ENCODE data around the gene FJX1.

GRCh38 chr11:35594680-35595079 lies 23.6 kb upstream of the FJX1 start:
- TF ChIP-seq CTCF (IDR thresholded peaks at IDR 0.05) (no peak), FOXJ3 (CRISPR knock-in tag; IDR thresholded peaks at IDR 0.05; ENCODE audit: borderline replicate concordance) (no peak), CREM (CRISPR knock-in tag; IDR thresholded peaks at IDR 0.05) (no peak), RELA (CRISPR knock-in tag; IDR thresholded peaks at IDR 0.05; ENCODE audit: borderline replicate concordance) (no peak)
